Caco-2 (cell line): Measurements from ENCODE around the gene MRLN. TPM values are rescaled to one million over a fixed set of nuclear protein-coding genes. Genes with fewer than 3 reads are reported as not detected.
A peak's percentile ranks its signal among the peaks of the same experiment; 100 is the strongest.

ENCODE experiments used
- Bru-seq: library from RNA; stranded (reverse); fragments of 400-500 nt; gene quantifications from one replicate; lab custom pipeline; 2021; lab: Mats Ljungman, UMichigan
- BruChase-seq, 2 experiments: library from RNA; stranded (reverse); fragments of 400-500 nt; gene quantifications; one replicate each; lab custom pipeline; 2021; lab: Mats Ljungman, UMichigan
- BruUV-seq: library from RNA; stranded (reverse); fragments of 400-500 nt; replicated peaks from 2 replicates; lab custom pipeline; 2021; lab: Mats Ljungman, UMichigan
- CTCF ChIA-PET: fragments of 300-600 bp; sonication (Branson Sonifier 250); formaldehyde crosslinking; loops from one replicate; lab custom pipeline; 2022; ENCODE audit warnings: antibody characterized with exemption; lab: Charles Lee
- POLR2A ChIA-PET: fragments of 300-600 bp; sonication (Branson Sonifier 250); formaldehyde crosslinking; loops from one replicate; lab custom pipeline; 2022; ENCODE audit warnings: antibody characterized with exemption; lab: Charles Lee
- DNase-seq, 2 experiments: peaks; one replicate each; pipeline versions ENCODE4 v3.0.0 to v3.0.0-alpha.2; 2020 to 2022
- H3K27me3 ChIP-seq: replicated peaks from 2 replicates; pipeline ENCODE4 v1.6.0; 2011; ENCODE audit warnings: low read length; ENCODE audit not compliant: control insufficient read depth, insufficient read depth
- H3K36me3 ChIP-seq: 2 replicates; pipeline ENCODE4 v1.5.1; 2011; ENCODE audit warnings: low read length; ENCODE audit not compliant: control insufficient read depth, insufficient read depth
- H3K4me1 ChIP-seq: fragments of 250-450 bp; sonication (Bioruptor Pico); 2 replicates; pipeline ENCODE4 v1.5.1; 2020; ENCODE audit warnings: mild to moderate bottlenecking
- H3K4me3 ChIP-seq: 2 replicates; pipeline ENCODE4 v1.5.1; 2011; ENCODE audit warnings: low read depth, mild to moderate bottlenecking, control low read depth, low read length
- H3K9me3 ChIP-seq: fragments of 250-450 bp; sonication (Bioruptor Pico); 2 replicates; pipeline ENCODE4 v1.5.1; 2020; ENCODE audit warnings: mild to moderate bottlenecking, moderate library complexity
- H3K27ac Mint-ChIP-seq: one replicate; pipeline ENCODE4 v1.8.0; 2022; ENCODE audit warnings: mixed read lengths; ENCODE audit not compliant: unreplicated experiment
- H3K27me3 Mint-ChIP-seq: one replicate; pipeline ENCODE4 v1.8.0; 2022; ENCODE audit warnings: mixed read lengths; ENCODE audit not compliant: insufficient read depth, unreplicated experiment
- H3K36me3 Mint-ChIP-seq: one replicate; pipeline ENCODE4 v1.8.0; 2022; ENCODE audit warnings: mild to moderate bottlenecking, mixed read lengths; ENCODE audit not compliant: insufficient read depth, unreplicated experiment
- H3K4me1 Mint-ChIP-seq: one replicate; pipeline ENCODE4 v1.8.0; 2022; ENCODE audit warnings: low read depth, mixed read lengths; ENCODE audit not compliant: unreplicated experiment
- H3K4me3 Mint-ChIP-seq: one replicate; pipeline ENCODE4 v1.8.0; 2022; ENCODE audit warnings: mild to moderate bottlenecking, moderate library complexity, mixed read lengths; ENCODE audit not compliant: unreplicated experiment
- H3K9me3 Mint-ChIP-seq: one replicate; pipeline ENCODE4 v1.8.0; 2022; ENCODE audit warnings: mixed read lengths; ENCODE audit not compliant: unreplicated experiment
- CTCF ChIP-seq, 2 experiments: fragments of 200-600 bp in 1 of 2; IDR thresholded peaks; 1 replicate in 1 of 2; 2 replicates in 1 of 2; pipeline versions ENCODE4 v1.5.1 to v1.8.0; 2011 to 2022; ENCODE audit warnings: antibody characterized with exemption in 1 of 2, control low read depth in 1 of 2, inconsistent platforms in 1 of 2, low read depth in 1 of 2, low read length in 1 of 2, mild to moderate bottlenecking in 1 of 2, moderate library complexity in 1 of 2; ENCODE audit not compliant: insufficient read depth in 1 of 2, severe bottlenecking in 1 of 2, unreplicated experiment in 1 of 2
- intact Hi-C: fragments of 100-400 bp; cut with micrococcal nuclease; formaldehyde crosslinking; loops from one replicate; pipeline ENCODE4 v1.10.0; 2022; ENCODE audit not compliant: unreplicated experiment
- long read RNA-seq: library from polyadenylated mRNA; stranded (forward); transcript quantifications from one replicate; pipeline ENCODE4 v2.0.0, GENCODE V29; 2022
- total RNA-seq: library from RNA; stranded (reverse); gene quantifications from 2 replicates; pipeline ENCODE4 v1.2.3, GENCODE V29; 2022

The MRLN gene
- total RNA-seq (0.88 and 0.98 TPM in 2 replicates), Bru-seq, nascent RNA (percentile 33 among the genes with signal in this experiment), BruChase-seq, experiment 1, labeled RNA remaining after a 2-hour chase (percentile 44 among the genes with signal in this experiment), BruChase-seq, experiment 2, labeled RNA remaining after a 6-hour chase (percentile 39 among the genes with signal in this experiment)
- long read RNA-seq, partial matches to known transcripts = 0 of 4 reads
- long read RNA-seq, other reads (novel, unspliced or antisense) = 4 of 4 reads

- H3K27ac Mint-ChIP-seq = no peak within 1 kb of the TSS
- H3K27me3 Mint-ChIP-seq = peaks cover 16% of the 10 kb centered on the region
- CTCF ChIA-PET = no interaction called here
Measured at GRCh38 chr10:59753267-59753666, at the start of gene MRLN. Gene MRLN, minus strand, starts transcription at chr10:59753455.

GRCh38 chr10:59801171-59801570, 47.9 kb upstream of the MRLN start:
- CTCF ChIA-PET = no interaction called here
- peaks cover 71% of the 10 kb centered on the region for H3K36me3 Mint-ChIP-seq
- H3K4me1 ChIP-seq = no peaks in the 10 kb centered on the region
- no peaks in the 10 kb centered on the region for H3K27me3 Mint-ChIP-seq
- peaks cover 2% of the 10 kb centered on the region; the same call in 1 of the 2 replicates for H3K36me3 ChIP-seq
- H3K27ac Mint-ChIP-seq = no peak overlapping the region
- H3K27me3 ChIP-seq = no peaks in the 10 kb centered on the region
- H3K4me3 Mint-ChIP-seq = no peak overlapping the region
- no peaks in the 10 kb centered on the region for H3K9me3 Mint-ChIP-seq
- TF ChIP-seq CTCF (IDR thresholded peaks at IDR 0.05; ENCODE audit: insufficient read depth in 1 of 2, low read depth in 1 of 2, low read length in 1 of 2, severe bottlenecking in 1 of 2, unreplicated experiment in 1 of 2) = no peak
- no peaks in the 10 kb centered on the region for H3K9me3 ChIP-seq
- H3K4me1 Mint-ChIP-seq = no peaks in the 10 kb centered on the region
- no peak overlapping the region for H3K4me3 ChIP-seq
- no peak for DNase-seq
- intact Hi-C loops = no loop called here
- BruUV-seq = no TSS peak
- POLR2A ChIA-PET = no interaction called here

More at GRCh38 chr10:59753267-59753666, at the start of gene MRLN:
- no peak for TF ChIP-seq CTCF (IDR thresholded peaks at IDR 0.05; ENCODE audit: insufficient read depth in 1 of 2, low read depth in 1 of 2, low read length in 1 of 2, severe bottlenecking in 1 of 2, unreplicated experiment in 1 of 2)
- peaks cover 4% of the 10 kb centered on the region for H3K9me3 Mint-ChIP-seq
- H3K9me3 ChIP-seq = no peaks in the 10 kb centered on the region; the same call in 1 of the 2 replicates
- H3K4me3 ChIP-seq = no peak within 1 kb of the TSS
- H3K36me3 ChIP-seq = no peaks in the 10 kb centered on the region
- DNase-seq = no peak
- no peak within 1 kb of the TSS for H3K4me3 Mint-ChIP-seq
- POLR2A ChIA-PET = no interaction called here
- H3K27me3 ChIP-seq = no peaks in the 10 kb centered on the region
- intact Hi-C loops = no loop called here
- no peaks in the 10 kb centered on the region for H3K4me1 Mint-ChIP-seq
- no peaks in the 10 kb centered on the region for H3K4me1 ChIP-seq
- no TSS peak for BruUV-seq
- H3K36me3 Mint-ChIP-seq = no peaks in the 10 kb centered on the region

GRCh38 chr10:59799421-59799820, 46.2 kb upstream of the MRLN start:
- Histone ChIP-seq H3K9me3 (no peaks in the 10 kb centered on the region), H3K36me3 (peaks cover 2% of the 10 kb centered on the region; the same call in 1 of the 2 replicates), H3K27me3 (no peaks in the 10 kb centered on the region), H3K4me1 (no peaks in the 10 kb centered on the region), H3K4me3 (no peak overlapping the region)
- H3K27me3 Mint-ChIP-seq = no peaks in the 10 kb centered on the region
- H3K4me3 Mint-ChIP-seq = no peak overlapping the region
- DNase-seq = no peak
- intact Hi-C loops = no loop called here
- ChIA-PET POLR2A (interaction anchor here (1.0 kb wide), 1 partner anchor 103 kb away, joined by 8 read pairs; no protein-coding TSS in a partner anchor), CTCF (interaction anchor here (0.9 kb wide), 1 partner anchor 213 kb away, joined by 3 read pairs; no protein-coding TSS in a partner anchor)
- no peaks in the 10 kb centered on the region for H3K4me1 Mint-ChIP-seq
- H3K27ac Mint-ChIP-seq = no peak overlapping the region
- no peaks in the 10 kb centered on the region for H3K9me3 Mint-ChIP-seq
- H3K36me3 Mint-ChIP-seq = peaks cover 72% of the 10 kb centered on the region
- no peak for TF ChIP-seq CTCF (IDR thresholded peaks at IDR 0.05; ENCODE audit: insufficient read depth in 1 of 2, low read depth in 1 of 2, low read length in 1 of 2, severe bottlenecking in 1 of 2, unreplicated experiment in 1 of 2)
- no TSS peak for BruUV-seq
